Amniotic stem cell (primary cell): Measurements from ENCODE around the gene TBX3.

ENCODE experiments used
- DNase-seq: peaks from one replicate; lab custom pipeline; 2025; lab: John Stamatoyannopoulos, UW

The TBX3 gene

DNA sequence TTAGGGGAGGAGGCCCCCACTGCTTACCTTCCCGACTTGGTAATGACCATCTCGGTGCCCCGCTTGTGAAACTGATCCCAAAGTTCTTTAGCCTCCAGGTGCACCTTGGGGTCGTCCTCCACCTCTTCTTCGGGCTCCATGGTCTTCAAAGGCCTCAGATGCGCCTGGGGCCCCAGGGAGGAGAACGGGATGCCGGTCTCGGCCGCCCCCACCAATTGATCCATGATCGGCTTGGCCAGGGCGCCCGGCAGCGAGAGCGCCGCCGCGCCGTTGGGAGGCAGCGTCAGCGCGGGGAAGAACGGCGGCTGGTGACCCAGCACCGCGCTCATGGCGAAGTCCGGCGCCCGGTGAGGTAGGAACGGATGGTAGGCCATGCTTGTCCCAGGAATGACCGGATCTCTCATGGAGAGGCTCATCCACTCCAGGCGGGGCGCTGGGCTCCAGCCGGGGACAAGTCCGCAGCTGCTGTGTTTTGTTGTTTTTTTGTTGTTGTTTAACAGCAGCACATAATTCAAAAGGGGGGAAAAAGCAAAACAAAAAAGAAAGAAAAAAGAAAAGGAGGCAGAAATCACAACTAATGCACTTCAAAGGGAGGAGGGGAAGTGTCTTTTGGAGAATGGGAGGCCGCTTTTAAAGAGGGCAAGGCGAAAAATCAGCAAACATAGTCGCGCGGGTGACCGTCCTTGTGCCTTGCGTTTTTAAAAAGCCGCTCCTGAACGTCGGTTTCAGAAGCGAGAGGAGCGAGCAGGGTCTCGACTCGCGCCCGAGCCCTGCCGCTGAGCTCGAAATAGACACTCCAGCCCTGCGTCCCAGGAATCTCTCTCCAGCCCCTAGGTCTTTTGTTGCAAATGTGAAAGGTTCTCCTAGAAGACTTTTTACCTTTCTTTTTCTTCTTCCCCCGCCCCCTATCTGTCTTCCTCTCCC is 928 bp downstream of the TBX3 start:
- no peak for DNase-seq

DNA sequence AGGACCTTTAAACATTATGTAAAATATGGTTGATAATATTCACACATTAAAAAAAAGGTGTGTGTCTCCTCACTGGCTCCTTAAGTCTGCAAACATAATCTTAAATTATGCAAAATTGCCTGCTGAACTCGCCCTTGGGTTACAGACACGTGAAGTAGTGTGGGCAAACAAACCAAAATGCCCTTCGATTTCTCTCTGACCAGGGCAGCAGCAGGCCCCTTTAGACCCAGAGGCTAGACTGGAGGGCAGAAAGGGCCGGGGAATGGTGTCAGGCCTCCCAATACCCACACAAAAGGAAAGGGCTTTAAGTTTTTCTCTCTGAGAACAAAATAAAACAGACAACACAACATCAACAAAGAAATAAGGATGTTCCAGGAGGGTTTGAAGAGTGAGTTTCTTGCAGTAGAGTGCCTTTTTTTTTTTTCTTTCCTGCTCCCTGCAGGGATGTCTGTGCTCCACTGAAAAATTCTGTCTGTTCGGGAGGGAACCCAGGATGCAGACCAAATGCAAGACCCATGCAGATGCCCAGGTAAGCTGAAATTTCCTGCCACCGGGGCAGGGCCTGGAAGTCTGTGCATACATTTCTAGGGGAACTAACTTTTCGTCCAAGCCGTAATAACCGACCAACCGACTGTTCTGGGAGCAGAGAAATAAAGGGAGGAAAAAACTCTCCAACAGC is 1.7 kb downstream of the TBX3 start:
- no peak for DNase-seq

DNA sequence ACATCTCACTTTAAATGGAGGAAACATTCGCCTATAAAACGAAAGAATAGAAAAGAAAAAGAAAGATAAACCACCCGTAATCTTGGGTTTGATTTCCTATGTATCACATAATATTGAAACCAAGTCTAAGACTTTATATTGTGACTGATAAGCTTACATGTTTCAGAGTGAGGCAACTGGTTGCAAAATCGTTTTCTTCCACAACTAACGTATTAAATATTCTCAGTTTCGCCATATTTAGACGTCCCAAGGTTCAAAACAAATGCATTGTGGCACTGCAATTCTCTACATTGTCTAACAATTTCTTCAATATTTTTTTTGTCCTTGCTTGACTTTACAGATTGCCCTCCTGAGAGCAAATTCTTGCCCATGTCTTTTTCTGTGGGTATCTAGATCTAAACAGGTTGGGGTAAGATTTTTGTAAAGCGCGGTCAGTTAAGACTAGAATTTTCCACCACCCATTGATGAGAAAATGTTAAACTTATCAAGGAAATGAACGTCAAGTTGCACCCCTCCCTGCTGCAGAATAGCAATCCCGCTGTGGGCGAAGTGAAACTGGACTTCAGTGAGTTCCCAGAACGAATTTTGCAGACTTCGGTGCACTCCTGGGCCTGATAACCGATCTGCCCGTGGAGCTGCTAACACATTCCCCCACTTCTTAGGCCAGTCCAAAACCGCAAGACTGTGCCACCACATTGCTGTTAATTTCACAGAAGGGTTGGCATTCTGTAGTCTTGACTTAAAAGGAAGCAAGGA is 2.7 kb downstream of the TBX3 start:
- DNase-seq = no peak

GRCh38 chr12:114680604-114681069 is 3.3 kb downstream of the TBX3 start:
- DNase-seq = no peak

GRCh38 chr12:114679942-114680341 is 4.0 kb downstream of the TBX3 start:
- no peak for DNase-seq

DNA sequence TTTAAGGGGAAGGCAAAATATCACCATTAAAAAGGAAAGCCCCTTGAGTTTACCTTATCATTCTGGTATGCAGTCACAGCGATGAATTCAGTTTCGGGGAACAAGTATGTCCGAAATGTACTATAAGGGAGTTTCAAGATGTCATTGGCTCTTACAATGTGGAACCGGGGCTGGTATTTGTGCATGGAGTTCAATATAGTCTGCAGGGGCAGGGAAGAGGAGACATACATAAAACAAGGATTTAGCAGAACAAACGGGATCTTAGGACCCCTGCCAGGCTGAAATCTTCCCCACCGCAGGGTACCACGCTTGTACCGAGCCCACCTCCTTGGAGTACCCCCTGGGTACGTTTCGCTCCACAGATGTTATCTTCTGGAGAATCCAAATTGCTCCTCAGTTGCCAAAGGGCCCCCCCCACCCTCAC is 4.5 kb downstream of the TBX3 start:
- DNase-seq = no peak

- DNase-seq = no peak
Measured at GRCh38 chr12:114678718-114679117, 5.3 kb downstream of the TBX3 start.

DNA sequence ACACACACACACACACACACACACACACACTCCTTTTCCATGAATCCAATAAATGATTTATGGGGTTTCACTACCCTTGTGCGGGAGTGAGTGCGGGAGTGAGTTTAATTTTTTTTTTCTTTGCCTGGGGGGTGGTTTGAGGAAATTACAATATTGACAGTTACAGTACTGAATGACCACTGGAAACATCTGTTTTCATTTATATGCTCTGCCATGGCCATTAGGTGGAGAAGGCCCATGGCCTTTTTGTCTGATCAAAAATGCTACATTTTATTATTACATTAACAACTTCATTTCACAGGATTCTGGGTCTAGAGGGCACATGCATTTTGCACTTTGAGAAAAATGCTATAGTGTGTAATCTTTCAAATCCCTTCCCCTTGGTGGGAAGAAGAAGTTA is 5.9 kb downstream of the TBX3 start:
- DNase-seq = no peak

DNA sequence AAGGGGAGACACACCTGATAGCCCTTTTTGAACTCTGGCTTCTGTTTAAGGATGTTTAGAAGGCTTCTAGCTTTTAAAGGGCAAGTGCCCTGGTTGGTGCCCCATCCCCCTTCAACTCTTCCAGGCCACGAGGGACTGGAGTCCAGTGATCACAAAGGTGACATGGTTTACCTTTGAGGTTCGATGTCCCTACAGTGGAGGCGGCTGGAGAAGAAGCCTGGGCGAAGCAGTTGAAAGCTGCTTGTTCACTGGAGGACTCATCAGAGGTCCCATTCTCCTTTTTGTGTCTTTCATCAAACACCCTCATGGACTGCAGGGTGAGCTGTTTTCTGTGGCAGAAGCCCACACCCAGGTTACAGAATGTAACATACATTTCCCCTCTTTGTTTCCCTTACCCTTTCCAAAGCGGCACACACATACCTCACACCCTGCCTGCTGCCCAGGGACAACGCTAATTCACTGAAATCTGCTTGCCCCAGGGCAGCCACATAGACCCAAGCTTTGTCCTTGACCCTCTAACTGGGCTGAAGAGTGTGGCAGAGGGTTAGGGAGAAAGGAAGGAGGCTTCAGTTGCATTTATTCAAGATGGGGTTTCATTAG is 7.7 kb downstream of the TBX3 start:
- DNase-seq = no peak

GRCh38 chr12:114674251-114675047 is 9.5 kb downstream of the TBX3 start:
- DNase-seq = no peak

- no peak for DNase-seq
Measured at GRCh38 chr12:114673901-114674250, 10.1 kb downstream of the TBX3 start.

- no peak for DNase-seq
Measured at GRCh38 chr12:114673169-114673833, 10.7 kb downstream of the TBX3 start.

DNA sequence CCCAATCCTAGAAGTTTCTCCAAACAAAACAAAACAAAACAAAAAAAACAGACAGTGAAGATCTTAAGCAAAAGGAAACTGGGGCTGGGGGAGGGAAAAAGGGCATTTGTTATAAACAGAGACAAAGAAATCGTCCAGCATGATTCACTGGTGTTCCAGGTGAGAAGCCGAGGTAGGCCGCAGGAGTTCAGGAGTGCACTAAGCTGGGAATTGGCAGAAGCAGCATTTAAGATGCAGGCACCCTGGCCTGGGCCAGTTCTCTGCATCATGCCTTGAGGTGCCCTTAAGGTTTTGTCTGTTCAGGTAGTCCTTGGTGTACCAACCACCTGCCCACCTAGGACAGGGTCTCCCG is 11.2 kb downstream of the TBX3 start:
- no peak for DNase-seq

- DNase-seq = no peak
Measured at GRCh38 chr12:114671443-114672411, 12.2 kb downstream of the TBX3 start.

GRCh38 chr12:114671066-114671442 is 12.9 kb downstream of the TBX3 start:
- no peak for DNase-seq

DNA sequence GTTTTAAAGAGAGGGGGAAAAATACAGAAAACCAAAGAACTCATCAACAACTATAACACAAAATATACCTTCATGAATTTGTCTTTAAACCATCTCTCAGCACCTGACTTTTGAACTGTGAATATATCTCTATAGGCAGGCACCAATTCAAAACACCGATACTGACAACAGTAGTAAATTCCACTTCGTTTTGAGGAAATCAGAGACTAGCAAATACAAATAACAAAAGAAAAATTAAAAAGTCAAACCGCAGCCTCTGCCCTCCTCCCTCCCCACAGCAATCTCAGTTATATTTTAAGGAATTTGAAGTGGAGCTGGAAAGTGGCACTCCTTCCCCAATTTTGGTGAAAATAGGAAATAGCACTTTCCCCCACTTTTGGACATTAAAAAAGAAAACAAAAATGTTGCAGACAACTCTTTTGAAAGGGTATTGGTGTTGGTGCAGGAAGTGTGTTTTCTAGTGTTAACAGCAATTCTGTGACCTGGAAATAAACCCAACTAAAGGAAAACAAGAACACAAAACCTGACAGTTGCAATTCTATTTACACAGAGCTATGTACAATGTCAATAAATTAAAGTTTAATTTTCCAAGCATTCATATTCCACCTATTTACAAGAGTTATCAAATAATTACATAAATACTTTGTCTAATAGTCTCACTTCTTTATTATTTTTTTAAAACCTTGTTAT is 13.5 kb downstream of the TBX3 start:
- DNase-seq = no peak

DNA sequence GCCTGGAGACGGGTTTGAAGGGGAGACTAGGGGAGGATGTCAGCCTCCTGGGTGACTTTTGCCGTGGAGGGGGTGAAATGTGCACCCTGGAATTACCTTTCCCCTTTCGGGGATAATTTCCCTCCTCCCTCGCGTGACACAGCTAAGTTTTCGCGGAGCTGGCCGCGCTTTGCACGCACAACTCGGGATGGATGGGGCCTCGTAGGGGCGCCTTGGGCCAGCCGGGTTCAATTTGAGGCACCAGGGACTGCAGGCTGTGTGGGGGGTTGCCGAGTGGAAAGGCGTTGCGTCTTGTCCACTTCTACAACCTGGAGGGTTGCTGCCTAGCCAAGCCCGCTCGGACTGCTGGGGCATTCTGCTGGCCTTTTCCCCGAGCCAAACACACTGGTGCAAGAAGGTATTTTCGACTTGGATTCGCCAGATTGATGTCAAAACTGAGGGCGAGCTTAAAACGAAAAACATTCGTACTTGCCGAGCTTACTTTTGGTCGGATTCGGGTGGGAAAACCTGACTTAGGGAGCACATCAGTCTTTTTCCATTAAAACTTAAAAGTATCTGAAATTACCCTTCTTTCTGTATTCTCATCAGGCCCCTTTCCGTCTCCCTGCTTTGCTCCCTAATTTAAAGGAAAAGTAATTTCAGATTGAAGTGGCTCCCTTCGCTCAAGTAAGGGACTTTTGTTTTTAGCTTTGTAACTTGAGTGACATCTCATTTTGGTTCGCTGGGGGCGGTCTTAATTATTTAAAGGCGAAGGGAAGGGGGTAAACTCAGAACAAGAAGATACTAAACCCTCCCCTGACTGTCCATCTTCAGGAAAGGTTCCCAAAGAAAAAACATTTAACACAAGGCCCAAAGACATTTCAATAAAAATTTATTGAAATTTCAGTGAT is 14.3 kb downstream of the TBX3 start:
- DNase-seq = no peak

- no peak for DNase-seq
Measured at GRCh38 chr12:114668886-114669288, 15.1 kb downstream of the TBX3 start.
